ENCODE data around the gene NAPA.

- no peak for TF ChIP-seq EZH2 (IDR thresholded peaks at IDR 0.05)
- no peak for TF ChIP-seq POLR2AphosphoS5 (IDR thresholded peaks at IDR 0.05; ENCODE audit: borderline replicate concordance, low read depth, low read length)
- no peak for TF ChIP-seq FOXP2 (optimal IDR thresholded peaks at IDR 0.05; ENCODE audit: control extremely low read depth, extremely low read length, insufficient read depth)
Observed at GRCh38 chr19:47458672-47459071, 56.2 kb downstream of the NAPA start.
